ENCODE measurements around the gene CPTP.

CPTP gene

GRCh38 chr1:1298861-1299685 lies 25.5 kb upstream of the CPTP start:
- DNase-seq (ENCODE audit: low spot score) = no peak
- no peak overlapping the region for H3K4me3 ChIP-seq
- H3K27ac ChIP-seq = no peak overlapping the region
- TF ChIP-seq CTCF (IDR thresholded peaks at IDR 0.05) = no peak

- Histone ChIP-seq H3K4me3 (no peak overlapping the region), H3K27ac (no peak overlapping the region)
- TF ChIP-seq CTCF (IDR thresholded peaks at IDR 0.05) = no peak
- DNase-seq (ENCODE audit: low spot score) = no peak
Measured at GRCh38 chr1:1299686-1300351, 24.8 kb upstream of the CPTP start.

GRCh38 chr1:1300352-1300739 lies 24.3 kb upstream of the CPTP start:
- Histone ChIP-seq H3K27ac (no peak overlapping the region), H3K4me3 (no peak overlapping the region)
- TF ChIP-seq CTCF (IDR thresholded peaks at IDR 0.05) = no peak
- no peak for DNase-seq (ENCODE audit: low spot score)

GRCh38 chr1:1302006-1302430 lies 22.6 kb upstream of the CPTP start:
- Histone ChIP-seq H3K4me3 (no peak overlapping the region), H3K27ac (no peak overlapping the region)
- TF ChIP-seq CTCF (IDR thresholded peaks at IDR 0.05) = no peak
- DNase-seq (ENCODE audit: low spot score) = no peak

- no peak for DNase-seq (ENCODE audit: low spot score)
- TF ChIP-seq CTCF (IDR thresholded peaks at IDR 0.05) = no peak
- Histone ChIP-seq H3K4me3 (no peak overlapping the region), H3K27ac (no peak overlapping the region)
Measured at GRCh38 chr1:1302951-1303509, 21.6 kb upstream of the CPTP start.

- TF ChIP-seq CTCF (IDR thresholded peaks at IDR 0.05) = no peak
- peak overlapping the region in 1 of 2 donors; percentile 73 for H3K27ac ChIP-seq
- DNase-seq (ENCODE audit: low spot score) = no peak
- H3K4me3 ChIP-seq = no peak overlapping the region
Measured at GRCh38 chr1:1303736-1304135, 20.9 kb upstream of the CPTP start.
